Hepatic stellate cell (primary cell): ENCODE measurements around the gene CALCR.
"Not testable (repeated sequence)": the region's sequence is repeated elsewhere in the genome, so short reads cannot be mapped to it uniquely, and the experiment has no call there.

ENCODE experiments used
- DNase-seq: peaks from one replicate; pipeline ENCODE4 v3.0.0; 2011; ENCODE audit warnings: low spot score

CALCR gene

GRCh38 chr7:93559639-93560491 lies 14.7 kb downstream of the CALCR start:
- DNase-seq: no peak

DNA sequence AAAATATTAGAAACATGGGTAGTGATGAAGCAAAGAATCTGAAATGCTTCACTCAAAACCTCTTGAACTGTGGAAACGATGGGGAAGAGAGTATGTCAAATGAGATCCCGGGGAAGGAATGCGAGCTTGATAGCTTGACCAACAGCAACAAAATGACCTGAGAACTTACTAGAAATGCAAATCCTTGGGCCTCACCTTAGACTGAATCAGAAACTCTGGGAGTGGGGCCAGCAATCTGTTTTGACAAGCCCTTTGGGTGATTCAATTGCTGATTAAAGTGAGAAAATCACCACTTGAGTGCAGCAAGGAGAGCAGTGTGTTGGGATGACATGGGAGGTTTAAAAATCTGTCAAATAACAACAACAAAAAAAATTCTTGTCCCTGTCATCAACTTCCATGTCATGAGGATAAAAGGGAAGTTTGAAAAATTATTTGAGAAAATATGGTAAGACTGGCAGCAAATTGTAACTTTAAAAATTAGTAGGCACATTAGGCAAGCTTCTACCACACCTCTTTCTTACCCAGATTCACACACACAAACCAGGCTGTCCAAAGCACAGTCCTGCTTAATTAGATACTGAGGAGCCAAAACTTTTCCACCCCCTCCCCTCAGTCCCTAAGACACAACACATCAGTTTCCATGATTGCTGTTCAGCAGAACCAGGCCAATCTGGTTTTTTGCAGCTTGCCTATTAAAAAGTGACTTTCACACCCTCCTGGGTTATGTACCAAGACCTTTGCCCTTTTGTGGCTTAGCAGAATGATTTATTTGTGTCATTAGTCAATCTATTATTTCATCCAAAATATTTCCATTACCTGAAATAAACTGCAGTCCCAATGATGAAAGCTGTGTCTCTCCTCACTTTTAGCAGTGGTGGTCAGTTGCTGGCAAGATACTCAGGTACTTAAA lies 15.6 kb downstream of the CALCR start:
- DNase-seq: no peak

- no peak for DNase-seq
Observed at GRCh38 chr7:93551931-93552330, 22.6 kb downstream of the CALCR start.

DNA sequence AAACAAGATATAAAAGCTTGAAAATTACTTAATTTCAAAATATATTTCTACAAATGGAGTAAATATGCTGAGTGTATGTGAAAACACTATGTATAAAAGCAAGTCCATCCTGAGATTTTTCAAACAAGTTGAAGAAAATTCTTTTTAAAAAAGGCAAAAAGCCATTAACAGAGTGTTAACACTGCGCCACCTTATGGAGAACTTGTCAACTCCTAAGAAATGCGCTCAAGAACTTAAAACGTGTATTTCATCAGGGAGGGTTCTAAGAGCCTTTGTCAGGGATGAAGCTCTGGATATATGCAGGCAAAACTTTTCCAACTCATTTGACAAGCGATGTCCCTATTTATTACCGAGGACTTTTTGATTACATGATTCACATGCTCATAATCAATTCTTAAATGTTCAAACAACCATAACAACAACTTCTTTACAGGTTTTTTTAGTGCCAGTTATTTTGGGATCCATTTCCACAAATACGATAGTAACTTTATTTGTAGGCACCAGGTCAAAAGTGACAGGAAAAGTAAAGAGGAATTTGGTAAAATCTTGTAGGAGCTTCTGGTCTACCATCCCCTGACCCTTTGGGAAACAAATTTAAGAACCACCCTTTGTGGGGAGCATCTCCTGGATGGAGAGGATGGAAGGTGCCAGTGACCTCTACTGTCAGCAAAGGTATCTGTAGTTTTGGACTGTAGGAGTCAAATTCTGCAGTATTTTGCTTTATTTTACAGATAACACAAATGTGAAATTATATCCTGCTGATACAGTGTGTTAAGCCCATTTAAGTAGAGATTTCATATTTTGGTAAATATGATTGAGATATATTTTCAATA lies 23.2 kb downstream of the CALCR start:
- no peak for DNase-seq

DNA sequence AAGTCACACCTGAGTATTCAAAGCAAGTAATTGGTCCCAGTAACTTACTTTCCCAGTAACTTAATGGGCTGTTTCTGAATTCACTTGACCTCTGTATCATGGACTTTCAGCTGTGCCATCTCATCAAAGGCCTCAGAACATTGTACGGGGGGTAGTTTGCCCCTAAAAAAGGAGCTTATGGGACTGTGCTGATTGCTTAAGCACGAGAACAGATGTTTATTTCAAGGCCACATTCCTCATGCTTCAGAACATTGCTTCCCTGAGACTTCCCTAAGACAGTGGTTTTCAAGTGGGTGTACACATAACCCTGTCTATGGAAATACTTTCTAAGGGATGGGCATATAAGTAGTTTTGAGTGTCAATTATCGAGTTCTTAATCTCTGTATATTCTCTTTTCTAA lies 26.8 kb downstream of the CALCR start:
- no peak for DNase-seq

DNA sequence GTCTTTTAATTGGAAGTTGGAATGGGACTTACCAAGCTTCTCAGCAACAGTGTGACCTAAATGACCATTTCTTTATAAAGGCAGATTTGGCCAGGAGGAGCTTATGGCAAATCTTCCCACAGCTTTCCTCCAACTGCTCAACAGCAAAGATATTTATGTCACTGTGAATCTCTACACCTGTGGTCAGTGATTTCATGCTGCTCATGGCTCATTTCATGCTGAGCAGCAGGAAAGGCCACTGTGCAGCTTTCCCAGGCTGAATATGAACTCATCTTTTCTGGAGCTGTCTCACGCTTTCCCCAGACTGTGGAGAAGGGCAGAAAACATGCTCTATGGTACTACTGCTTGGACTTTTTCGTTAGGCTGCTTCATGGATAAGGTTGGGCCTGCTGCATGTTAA lies 29.8 kb downstream of the CALCR start:
- no peak for DNase-seq

DNA sequence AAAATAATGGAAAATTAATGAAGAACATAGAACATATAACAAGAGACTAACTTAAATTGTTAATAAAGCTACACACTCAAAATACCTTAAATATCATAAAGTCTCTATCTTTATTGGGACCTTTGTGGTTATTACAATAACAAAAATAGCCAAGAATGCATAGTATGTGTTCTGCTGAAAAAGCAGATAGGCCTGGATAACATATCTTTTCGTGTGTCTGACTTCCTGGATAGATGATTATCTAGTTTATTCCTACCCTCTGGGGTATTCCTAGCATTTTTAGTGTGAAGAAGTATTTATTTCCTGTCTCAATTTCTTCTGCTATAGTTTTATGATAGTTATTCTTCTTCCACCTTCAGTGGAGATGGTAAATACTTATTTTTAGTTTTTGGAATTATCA lies 36.5 kb downstream of the CALCR start:
- no peak for DNase-seq

GRCh38 chr7:93535616-93536015 lies 38.9 kb downstream of the CALCR start:
- DNase-seq: no peak

DNA sequence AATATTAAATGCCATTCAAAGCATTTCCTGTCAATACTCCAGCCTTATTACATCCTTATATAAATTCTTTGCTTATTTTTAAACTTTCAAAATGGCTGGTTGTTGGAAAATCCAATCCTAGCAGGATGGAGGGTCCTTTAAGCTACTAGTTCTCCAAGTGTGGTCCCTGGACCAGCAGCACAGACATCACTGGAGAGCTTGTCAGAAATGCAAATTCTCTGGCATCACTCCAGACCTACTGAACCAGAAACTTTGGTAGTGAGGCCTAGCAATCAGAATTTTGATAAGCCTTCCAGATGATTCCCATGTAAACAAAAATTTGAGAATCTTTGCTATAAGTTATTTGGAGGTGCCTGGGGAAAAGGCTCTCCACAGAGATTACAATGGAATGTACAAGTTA lies 43.8 kb downstream of the CALCR start:
- DNase-seq: no peak

- DNase-seq: no peak
Observed at GRCh38 chr7:93516834-93517233, 57.7 kb downstream of the CALCR start.

GRCh38 chr7:93515144-93515543 lies 59.4 kb downstream of the CALCR start:
- DNase-seq: no peak

DNA sequence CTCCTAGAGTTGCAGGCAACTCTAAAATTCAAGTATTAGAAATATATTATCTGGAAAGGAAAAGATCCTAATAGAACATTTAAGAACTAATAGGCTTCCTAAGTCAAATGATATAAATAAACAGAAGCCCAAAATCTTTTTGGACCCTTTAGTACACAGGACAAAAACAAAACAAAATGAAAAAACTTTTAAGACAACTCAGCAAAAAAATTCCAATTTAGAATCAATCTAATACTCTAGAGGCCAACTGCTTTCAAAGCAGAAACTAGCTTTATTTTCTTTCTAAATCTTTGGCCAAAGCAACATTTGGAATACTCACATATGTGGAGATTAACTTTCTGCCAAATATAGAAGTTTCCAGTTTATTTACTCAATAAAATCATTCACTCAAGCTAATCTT lies 65.2 kb downstream of the CALCR start:
- no peak for DNase-seq

DNA sequence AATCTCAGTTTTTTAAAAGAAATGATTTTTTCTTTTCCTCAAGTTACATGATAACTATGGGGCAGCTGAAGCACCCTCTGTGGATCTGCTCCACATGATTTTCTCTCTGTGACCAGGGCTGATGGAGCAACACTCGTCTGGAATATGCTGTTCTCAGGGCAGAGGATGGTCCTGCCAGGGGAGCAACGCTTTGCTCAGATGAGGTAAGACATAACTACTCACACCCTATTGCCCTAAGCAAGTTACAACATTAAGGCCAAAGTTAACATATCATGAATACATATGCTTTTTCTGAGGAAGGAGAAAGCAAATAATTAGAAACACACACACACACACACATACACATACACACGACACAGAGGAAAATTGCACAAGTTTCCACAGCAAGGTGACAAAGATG lies 71.4 kb downstream of the CALCR start:
- no peak for DNase-seq

DNA sequence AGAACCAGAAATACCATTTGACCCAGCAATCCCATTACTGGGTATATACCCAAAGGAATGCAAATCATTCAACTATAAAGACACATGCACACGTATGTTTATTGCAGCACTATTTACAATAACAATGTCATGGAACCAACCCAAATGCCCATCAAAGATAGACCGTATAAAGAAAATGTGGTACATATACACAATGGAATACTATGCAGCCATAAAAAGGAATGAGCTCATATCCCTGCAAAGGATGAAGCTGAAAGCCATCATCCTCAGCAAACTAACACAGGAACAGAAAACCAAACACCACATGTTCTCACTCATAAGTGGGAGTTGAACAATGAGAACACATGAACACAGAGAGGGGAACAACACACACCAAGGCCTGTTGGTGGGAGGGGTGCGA lies 82.7 kb downstream of the CALCR start:
- DNase-seq: not testable (repeated sequence)

GRCh38 chr7:93476491-93477344 lies 97.8 kb downstream of the CALCR start:
- no peak for DNase-seq

- no peak for DNase-seq
Observed at GRCh38 chr7:93475811-93476210, 98.7 kb downstream of the CALCR start.

DNA sequence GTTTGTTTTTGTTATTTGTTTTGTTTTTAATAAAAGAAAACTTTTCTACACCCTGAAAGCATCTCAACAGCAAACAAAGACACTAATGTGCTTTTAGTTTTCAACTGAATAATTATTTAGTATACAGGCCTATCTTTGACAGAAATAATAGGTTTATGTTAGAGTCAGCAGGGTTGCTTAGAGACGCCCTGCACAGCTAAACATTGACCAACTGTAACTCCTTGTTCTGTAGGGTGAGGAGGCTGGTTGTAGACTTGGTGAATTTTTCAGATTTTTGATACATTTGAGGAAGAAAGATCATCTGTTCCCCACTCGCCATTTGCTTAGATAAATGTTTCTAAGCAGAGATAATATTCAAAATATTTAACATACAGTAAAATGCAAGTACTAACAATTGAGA lies 103.1 kb downstream of the CALCR start:
- DNase-seq: no peak

GRCh38 chr7:93463764-93464163 lies 110.8 kb downstream of the CALCR start:
- no peak for DNase-seq

DNA sequence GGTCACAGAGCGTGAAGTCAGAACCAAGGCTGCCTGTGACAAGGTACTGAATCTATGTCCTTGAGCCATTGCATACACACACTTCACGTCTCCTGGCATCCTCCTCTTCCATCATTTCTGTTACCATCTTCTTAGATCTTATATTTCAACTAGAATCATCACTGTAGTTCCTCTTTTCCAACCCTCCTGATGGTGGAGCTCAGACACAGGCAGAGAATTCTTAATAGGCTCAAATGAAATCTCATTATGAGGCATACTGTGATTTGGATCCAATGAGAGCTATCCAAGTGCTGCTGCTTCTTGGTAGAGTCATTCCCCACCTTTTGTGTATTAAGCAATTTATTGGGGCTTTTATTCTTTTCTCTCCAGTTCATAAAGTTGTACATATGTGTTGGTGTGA lies 113.2 kb downstream of the CALCR start:
- no peak for DNase-seq

DNA sequence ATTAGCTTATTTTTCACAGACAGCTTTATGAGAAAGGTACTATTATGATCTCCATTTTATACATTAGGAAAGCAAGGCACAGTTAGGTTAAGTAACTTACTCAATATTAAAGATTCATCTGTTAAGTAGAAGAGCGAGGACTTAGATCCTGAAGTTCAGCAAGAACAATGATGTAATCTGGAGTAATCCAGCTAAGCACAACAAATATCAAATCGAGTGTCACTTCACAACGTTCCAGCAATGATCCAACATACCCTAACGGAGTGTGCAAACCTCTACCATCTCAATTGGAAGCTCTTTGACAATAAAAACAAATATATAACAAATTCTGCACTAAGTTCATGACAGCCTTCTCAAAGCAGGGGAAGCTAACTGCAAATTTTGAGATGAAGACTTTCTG lies 121.3 kb downstream of the CALCR start:
- DNase-seq: no peak

DNA sequence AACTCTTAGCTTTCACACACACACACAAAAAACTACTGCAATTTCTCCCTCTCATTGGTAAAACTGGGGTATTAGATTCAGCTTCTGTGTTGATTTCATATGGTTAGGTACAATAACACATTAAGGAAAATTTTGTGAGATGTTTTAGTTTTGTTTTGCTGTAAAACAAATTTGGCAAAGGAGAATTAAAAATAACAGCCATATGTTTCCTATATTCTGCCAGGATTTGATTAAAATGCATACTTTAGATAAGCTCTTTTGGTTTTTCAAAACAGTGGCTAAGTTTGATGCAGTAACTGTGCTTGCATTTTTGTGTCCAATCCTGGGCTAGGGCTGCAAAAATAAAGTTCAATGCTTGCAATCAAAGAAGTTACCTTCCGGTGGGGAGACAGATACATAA lies 126.3 kb downstream of the CALCR start:
- DNase-seq: no peak
